GM03348 (cell line): ENCODE measurements around the gene NFIB.

Source experiments
- DNase-seq: peaks from one replicate; pipeline ENCODE4 v3.0.0; 2012; ENCODE audit warnings: low spot score

NFIB gene

GRCh38 chr9:14304259-14304658, 9.7 kb downstream of the NFIB start:
- no peak for DNase-seq

GRCh38 chr9:14303521-14303920, 10.4 kb downstream of the NFIB start:
- no peak for DNase-seq

- no peak for DNase-seq
Observed at GRCh38 chr9:14303100-14303499, 10.8 kb downstream of the NFIB start.

DNA sequence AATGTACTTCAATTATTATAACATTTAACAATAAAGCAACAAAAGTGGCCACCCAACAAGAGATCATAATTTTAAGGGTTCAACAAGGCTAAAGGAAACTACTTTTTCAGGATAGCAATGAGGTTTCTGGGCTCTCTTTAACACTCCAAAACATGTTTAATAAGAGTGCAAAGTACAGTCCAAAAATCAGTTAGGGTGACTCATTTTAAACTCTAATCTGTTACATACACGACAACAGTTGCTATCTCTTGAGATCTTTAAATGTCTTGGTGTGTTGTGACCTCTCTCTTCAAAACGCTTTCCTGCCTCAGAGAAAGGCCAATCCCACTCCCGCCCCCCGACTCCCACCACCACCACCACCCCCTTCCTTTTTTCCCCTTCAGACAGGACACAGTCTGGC, 11.5 kb downstream of the NFIB start:
- DNase-seq, result no peak

DNA sequence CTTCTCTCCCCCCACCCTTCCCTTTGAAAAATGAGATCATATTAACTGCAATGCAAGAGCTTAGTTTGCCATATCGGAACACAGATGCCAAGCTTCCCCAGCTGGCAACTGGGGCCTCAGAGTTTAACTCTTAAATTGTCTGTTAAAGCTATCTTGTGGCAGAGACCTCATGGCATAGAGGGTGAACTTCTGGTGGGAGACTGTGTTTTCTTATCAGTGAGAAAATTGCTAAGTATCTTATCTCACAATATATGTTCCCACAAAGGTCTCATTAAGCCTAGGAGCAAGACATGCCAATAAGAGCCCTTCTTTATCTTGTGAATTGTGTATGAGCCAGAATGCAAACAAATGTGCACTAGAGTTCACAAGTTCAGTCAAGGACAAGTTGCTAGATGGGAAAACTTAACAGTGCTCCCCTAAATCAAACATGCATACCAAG, 12.3 kb downstream of the NFIB start:
- no peak for DNase-seq

DNA sequence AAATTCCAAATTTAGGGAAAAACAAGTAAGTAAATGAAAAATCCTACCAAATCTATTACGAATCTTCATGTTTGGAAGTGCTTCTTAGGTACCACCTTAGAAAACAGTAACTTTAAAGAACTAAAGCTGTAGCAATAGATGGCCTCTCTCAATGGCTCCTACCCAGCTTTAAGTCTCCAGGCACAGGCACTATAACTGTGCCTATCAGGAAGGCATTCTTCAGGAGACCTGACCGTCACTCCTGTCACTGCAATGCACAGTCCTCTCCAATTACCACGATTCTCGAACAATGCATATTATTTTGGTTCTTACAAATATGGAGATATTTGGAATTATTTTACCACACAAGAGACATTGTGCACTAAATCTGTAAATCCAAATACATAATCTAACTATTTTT, 12.9 kb downstream of the NFIB start:
- no peak for DNase-seq

DNA sequence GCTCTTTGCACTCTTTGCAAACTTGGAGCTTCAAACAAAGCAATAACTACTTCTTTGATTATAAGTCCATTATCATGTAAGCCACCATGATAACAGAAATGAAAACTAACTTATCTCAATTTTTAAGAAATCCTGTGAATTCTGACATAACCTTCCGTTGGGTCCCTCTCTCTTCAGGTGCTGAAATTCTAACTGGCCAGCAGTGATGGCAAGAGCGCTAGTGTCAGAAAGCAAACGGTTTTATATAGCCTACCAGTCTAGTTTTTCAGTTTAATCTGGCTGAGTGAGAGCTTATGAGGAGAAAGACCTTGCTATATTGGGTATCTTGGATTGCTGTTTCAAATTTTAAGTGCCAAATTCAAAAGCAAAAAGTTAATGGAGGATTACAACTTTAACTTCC, 13.4 kb downstream of the NFIB start:
- no peak for DNase-seq

- DNase-seq, result no peak
Observed at GRCh38 chr9:14300040-14300439, 13.9 kb downstream of the NFIB start.

GRCh38 chr9:14298601-14299022, 15.3 kb downstream of the NFIB start:
- DNase-seq, result no peak

DNA sequence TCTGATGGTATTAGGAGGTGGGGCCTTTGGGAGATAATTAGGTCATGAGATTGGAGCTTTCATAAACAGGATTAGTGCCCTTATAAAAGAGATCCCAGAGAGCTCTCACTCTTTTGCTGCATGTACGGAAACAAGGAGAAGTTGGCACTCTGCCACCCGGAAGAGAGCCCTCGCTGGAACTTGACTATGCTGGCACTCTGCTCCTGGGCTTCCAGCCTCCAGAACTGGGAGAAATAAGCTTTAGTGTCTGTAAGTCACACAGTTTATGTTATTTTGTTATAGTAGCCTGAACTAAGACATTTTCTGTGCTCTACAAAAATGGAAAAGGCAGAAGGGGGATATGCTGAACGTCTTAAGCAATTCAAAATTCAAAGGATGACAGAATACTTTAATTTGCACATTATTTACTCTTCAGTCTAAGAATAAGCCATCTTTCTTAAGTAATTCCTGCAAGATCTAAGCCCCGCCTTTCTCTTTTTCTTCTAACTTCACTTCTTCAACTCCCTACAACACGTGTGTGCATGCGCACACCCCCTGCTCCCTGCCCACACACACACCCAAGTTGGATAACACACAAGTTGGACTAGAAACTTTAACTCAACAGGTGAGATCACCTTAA, 17.3 kb downstream of the NFIB start:
- no peak for DNase-seq

DNA sequence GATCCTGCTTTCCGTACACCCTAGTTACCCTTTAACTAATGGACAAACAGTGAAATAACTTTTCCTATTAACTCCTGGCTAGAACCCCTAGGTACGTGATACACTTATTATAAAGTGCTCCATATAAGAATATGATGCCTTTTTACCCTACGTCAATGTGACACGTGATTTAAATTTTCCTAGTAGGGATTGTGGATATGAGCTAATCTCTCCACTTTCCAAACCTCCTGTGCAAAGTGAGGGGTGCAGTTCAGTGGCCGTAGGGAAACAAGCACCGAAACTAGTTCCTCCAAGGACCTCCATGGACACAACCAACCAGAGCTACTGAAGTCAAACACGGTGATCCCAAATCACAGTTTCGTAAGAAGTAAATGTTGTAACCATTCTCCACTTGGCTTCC, 19.3 kb downstream of the NFIB start:
- no peak for DNase-seq

DNA sequence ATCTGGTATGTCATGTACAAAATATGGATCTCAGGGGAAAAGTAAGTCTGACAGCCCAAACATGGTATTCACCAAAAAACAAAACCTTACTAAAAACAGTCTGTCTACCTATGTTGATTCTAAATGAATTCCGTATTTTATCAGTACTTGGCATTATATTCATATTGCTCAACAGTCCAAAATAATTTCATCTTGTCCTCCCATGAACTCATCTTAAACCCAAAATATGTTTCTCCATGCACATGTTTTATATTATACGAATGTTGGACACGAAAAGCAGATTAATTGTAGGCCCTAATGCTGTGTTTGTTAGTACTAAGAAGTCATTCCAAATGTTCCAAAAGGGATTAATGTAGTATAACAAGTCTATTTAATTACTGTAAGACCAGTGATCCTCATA, 20.1 kb downstream of the NFIB start:
- DNase-seq, result no peak

DNA sequence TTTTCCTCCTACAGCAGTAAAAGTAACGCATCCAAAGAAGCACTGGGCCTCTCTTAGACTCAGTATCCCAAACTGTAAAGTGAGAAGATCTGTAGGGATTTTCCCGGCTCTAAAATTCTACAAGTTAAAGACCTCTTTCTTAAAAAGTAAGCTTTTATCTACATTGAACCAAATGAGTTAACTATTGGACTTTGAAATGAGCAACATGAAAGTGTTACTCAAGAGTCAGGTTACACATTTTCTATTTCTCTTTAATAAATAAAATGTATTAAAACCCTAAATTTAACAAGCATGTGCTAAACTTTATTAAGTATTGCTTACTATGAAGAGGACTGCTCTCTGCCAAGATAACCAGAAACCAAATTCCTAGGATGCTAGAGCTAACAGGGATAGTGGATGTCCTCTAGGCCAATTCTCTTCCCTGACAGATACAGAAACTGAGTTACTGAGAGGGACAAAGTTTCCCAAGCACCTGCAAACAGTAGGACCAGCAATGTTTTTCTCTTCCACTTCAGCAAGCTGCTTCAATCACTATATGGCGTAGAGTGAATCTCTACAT, 21.7 kb downstream of the NFIB start:
- DNase-seq, result no peak

DNA sequence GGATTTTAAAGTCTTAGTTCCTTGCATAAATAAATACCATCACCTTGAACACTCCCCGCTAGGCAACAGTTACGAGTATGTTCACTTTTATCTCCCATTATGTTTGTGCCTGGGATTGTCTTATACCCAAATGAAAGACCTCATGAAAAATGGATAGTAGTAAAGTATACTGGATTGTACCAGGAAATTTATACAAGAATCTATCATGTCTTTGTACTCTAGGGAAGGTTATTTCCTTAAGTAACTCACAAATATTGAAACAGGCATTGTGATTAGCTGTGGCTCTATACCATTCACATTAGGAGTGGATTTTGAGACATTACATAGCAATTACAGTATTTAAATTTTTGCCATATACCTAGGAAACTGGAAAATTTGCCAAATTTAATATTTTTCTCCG, 24.0 kb downstream of the NFIB start:
- DNase-seq, result no peak

- DNase-seq, result no peak
Observed at GRCh38 chr9:14288433-14288832, 25.5 kb downstream of the NFIB start.

DNA sequence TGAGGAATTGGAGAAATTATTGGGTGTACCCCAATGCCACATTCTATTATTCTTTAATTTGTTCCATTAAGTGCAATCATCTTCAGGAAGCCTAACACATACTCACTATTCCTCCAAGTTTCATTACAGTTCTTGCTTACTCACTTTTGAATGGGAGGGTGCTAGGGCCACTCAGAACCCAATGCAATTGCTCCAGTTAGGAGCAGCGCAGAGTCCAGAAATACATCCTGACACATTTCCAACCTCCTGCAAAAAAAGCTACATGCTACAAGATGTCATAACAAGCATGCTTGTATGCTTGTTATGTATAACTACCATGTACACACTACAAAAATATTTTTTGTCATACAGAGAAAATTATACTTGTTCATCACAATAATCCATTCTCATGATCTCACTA, 27.8 kb downstream of the NFIB start:
- no peak for DNase-seq

DNA sequence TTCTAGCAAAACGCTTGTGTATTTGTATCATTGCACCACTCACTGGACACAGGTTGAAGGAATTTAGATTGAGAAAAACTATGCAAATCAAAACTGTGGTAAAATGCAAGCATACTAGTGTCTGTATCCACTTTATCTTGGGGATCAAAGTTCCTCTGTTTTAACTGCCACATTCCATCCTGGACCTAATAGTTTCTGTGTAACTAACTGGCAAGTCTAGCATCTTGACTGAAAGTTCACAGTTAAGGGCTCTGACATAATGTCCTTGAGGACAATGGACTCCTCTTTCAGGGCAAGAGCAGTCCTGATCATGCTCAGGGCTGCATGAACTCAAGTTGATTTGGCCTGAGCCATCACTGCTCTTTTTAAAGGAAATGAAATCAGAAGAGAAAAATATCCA, 30.7 kb downstream of the NFIB start:
- no peak for DNase-seq

GRCh38 chr9:14281876-14282275, 32.1 kb downstream of the NFIB start:
- DNase-seq, result no peak

- DNase-seq, result no peak
Observed at GRCh38 chr9:14281136-14281795, 32.7 kb downstream of the NFIB start.

- no peak for DNase-seq
Observed at GRCh38 chr9:14279671-14280070, 34.3 kb downstream of the NFIB start.

DNA sequence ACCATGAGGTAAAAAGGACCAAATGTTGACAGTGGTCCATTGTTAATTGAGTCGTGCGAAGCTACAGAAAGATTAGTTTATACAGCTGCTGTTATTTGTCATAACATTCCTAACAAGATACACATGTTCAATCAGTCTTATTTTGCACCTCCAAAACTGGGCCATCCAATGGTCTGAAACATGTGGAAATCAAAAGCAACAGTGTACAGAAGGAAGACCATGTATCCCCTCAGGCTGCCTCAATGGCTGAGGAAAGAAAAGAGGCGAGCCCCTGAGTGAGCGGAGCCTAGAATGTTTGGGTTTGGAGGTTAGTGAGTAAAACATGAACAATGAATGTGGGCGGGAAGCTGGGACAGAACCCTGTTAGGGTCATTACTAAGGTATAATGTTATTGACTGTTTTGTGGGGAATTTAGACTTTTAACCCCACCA, 35.6 kb downstream of the NFIB start:
- peak; percentile 43 for DNase-seq

GRCh38 chr9:14277761-14278160, 36.2 kb downstream of the NFIB start:
- DNase-seq, result no peak

DNA sequence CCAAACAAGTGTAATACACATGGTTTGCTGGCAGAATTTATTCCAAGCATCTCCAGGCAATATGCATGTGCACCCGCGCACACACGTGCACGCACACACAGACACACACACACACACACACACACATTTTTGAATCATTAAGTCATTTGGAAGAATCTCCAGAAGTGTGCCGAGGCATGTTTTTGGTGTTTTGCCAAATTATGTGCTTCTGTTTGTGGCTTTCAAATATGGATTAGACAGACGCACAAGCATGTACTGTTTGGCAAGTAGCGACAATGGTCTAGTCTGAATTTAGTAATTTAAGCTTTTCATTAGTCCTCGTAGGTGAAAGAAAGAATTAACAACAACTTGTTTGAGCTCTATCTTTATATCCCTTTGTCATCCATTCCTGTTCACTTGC, 36.7 kb downstream of the NFIB start:
- peak; percentile 24 for DNase-seq

GRCh38 chr9:14275331-14275730, 38.6 kb downstream of the NFIB start:
- no peak for DNase-seq
